NCI-H146 (cell line): ENCODE measurements around the gene LTB.
A peak's percentile ranks its signal among the peaks of the same experiment; 100 is the strongest.
"Not testable (repeated sequence)": the region's sequence is repeated elsewhere in the genome, so short reads cannot be mapped to it uniquely, and the experiment has no call there.

Experiments used
- DNase-seq: peaks from one replicate; lab custom pipeline; 2025; lab: John Stamatoyannopoulos, UW

The LTB gene

GRCh38 chr6:31607317-31607716 lies 25.1 kb upstream of the LTB start:
- no peak for DNase-seq

GRCh38 chr6:31597006-31597405 lies 14.8 kb upstream of the LTB start:
- peak; percentile 13 for DNase-seq

- DNase-seq = no peak
These were observed 10.2 kb upstream of the LTB start for GRCh38 chr6:31592396-31592771.

GRCh38 chr6:31590691-31591090 lies 8.5 kb upstream of the LTB start:
- DNase-seq = not testable (repeated sequence)

GRCh38 chr6:31588871-31589650 lies 6.8 kb upstream of the LTB start:
- DNase-seq = no peak

GRCh38 chr6:31587791-31588777 lies 5.9 kb upstream of the LTB start:
- DNase-seq = no peak

- no peak for DNase-seq
These were observed 4.5 kb upstream of the LTB start for GRCh38 chr6:31586599-31587281.

GRCh38 chr6:31586008-31586407 lies 3.8 kb upstream of the LTB start, which contains the start of gene LST1:
LST1 (plus strand) TSS chr6:31586277; CDS start chr6:31587300, 1,023 bp downstream.
- no peak for DNase-seq

GRCh38 chr6:31585491-31585890 lies 3.3 kb upstream of the LTB start:
- no peak for DNase-seq

- DNase-seq = no peak
These were observed 592 bp downstream of the LTB start for GRCh38 chr6:31581434-31582229.

- peak; percentile 66 for DNase-seq
These were observed 1.3 kb downstream of the LTB start for GRCh38 chr6:31580807-31581433.

GRCh38 chr6:31580438-31580740 lies 1.8 kb downstream of the LTB start:
- DNase-seq = no peak

- DNase-seq = no peak
These were observed 2.4 kb downstream of the LTB start for GRCh38 chr6:31579546-31580437.

GRCh38 chr6:31579119-31579505 lies 3.1 kb downstream of the LTB start:
- no peak for DNase-seq

GRCh38 chr6:31578184-31579118 lies 3.8 kb downstream of the LTB start:
- DNase-seq = no peak

GRCh38 chr6:31577579-31577966 lies 4.7 kb downstream of the LTB start:
- DNase-seq = no peak

GRCh38 chr6:31576897-31577578 lies 5.2 kb downstream of the LTB start:
- DNase-seq = no peak

GRCh38 chr6:31575952-31576685 lies 6.1 kb downstream of the LTB start:
- no peak for DNase-seq
